Measurements from ENCODE around the gene GRID2IP. TPM values are rescaled to one million over a fixed set of nuclear protein-coding genes. Genes with fewer than 3 reads are reported as not detected.
"Not testable (repeated sequence)": the region's sequence is repeated elsewhere in the genome, so short reads cannot be mapped to it uniquely, and the experiment has no call there.

Gene GRID2IP
- polyA plus RNA-seq, 1 donor (not counting 4 experiments of a cell fraction or from before 2014, with no cell fraction given), result 0.04 TPM

GRCh38 chr7:6460990-6461584 is 90.2 kb downstream of the GRID2IP start:
- no peak for FAIRE-seq

GRCh38 chr7:6460303-6460702 is 91.0 kb downstream of the GRID2IP start:
- FAIRE-seq, result no peak
- Histone ChIP-seq H3K27ac (ENCODE audit: control insufficient read depth, insufficient read depth, low read length) (no peak overlapping the region), H3K9me1 (ENCODE audit: control insufficient read depth, extremely low read depth, insufficient read depth, low read length) (no peaks in the 10 kb centered on the region), H3K79me2 (ENCODE audit: control insufficient read depth, insufficient read depth, low read length) (no peaks in the 10 kb centered on the region), H3K4me2 (ENCODE audit: control insufficient read depth, extremely low read depth, insufficient read depth, low read depth, low read length) (no peak overlapping the region), H3K9me3 (ENCODE audit: control insufficient read depth, low read depth, low read length) (no peaks in the 10 kb centered on the region), H4K20me1 (ENCODE audit: control insufficient read depth, extremely low read depth, insufficient read depth, low read length) (no peaks in the 10 kb centered on the region), H3K9ac (ENCODE audit: control insufficient read depth, extremely low read depth, insufficient read depth, low read length) (no peak overlapping the region), H3K4me3 (ENCODE audit: control insufficient read depth in 2 of 3, extremely low read depth in 1 of 3, insufficient read depth in 2 of 3, low read depth in 1 of 3, low read length in 3 of 3) (no peak overlapping the region), H3K36me3 (ENCODE audit: control insufficient read depth in 2 of 2, extremely low read depth in 1 of 2, insufficient read depth in 2 of 2, low read length in 2 of 2) (peaks cover 8 to 19% of the 10 kb centered on the region in 2 experiments), H3K27me3 (ENCODE audit: control insufficient read depth, extremely low read depth, insufficient read depth, low read length) (no peaks in the 10 kb centered on the region), H3K4me1 (ENCODE audit: control insufficient read depth, extremely low read depth, insufficient read depth, low read length) (no peaks in the 10 kb centered on the region), H2AFZ (ENCODE audit: control insufficient read depth, low read length) (no peak overlapping the region)
- dilution Hi-C loops (cut with MboI; ENCODE audit: extremely low pct_ligation_motif_present, low sequenced_read_pairs), result no loop called here
- DNase-seq (ENCODE audit: low read depth, low spot score), result no peak
- TF ChIP-seq EZH2 (IDR thresholded peaks at IDR 0.05; ENCODE audit: low read length), result no peak
- TF ChIP-seq, protein P1, sequence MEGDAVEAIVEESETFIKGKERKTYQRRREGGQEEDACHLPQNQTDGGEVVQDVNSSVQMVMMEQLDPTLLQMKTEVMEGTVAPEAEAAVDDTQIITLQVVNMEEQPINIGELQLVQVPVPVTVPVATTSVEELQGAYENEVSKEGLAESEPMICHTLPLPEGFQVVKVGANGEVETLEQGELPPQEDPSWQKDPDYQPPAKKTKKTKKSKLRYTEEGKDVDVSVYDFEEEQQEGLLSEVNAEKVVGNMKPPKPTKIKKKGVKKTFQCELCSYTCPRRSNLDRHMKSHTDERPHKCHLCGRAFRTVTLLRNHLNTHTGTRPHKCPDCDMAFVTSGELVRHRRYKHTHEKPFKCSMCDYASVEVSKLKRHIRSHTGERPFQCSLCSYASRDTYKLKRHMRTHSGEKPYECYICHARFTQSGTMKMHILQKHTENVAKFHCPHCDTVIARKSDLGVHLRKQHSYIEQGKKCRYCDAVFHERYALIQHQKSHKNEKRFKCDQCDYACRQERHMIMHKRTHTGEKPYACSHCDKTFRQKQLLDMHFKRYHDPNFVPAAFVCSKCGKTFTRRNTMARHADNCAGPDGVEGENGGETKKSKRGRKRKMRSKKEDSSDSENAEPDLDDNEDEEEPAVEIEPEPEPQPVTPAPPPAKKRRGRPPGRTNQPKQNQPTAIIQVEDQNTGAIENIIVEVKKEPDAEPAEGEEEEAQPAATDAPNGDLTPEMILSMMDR (optimal IDR thresholded peaks at IDR 0.05 in 1 of 3, IDR thresholded peaks at IDR 0.05 in 1 of 3, conservative IDR thresholded peaks at IDR 0.05 in 1 of 3; ENCODE audit: extremely low read depth in 1 of 3, insufficient read depth in 2 of 3, low read length in 3 of 3), result no peak

More at GRCh38 chr7:6460990-6461584, 90.2 kb downstream of the GRID2IP start:
- Histone ChIP-seq H2AFZ (ENCODE audit: control insufficient read depth, low read length) (no peak overlapping the region), H3K9ac (ENCODE audit: control insufficient read depth, extremely low read depth, insufficient read depth, low read length) (no peak overlapping the region), H3K9me1 (ENCODE audit: control insufficient read depth, extremely low read depth, insufficient read depth, low read length) (no peaks in the 10 kb centered on the region), H3K27me3 (ENCODE audit: control insufficient read depth, extremely low read depth, insufficient read depth, low read length) (no peaks in the 10 kb centered on the region), H4K20me1 (ENCODE audit: control insufficient read depth, extremely low read depth, insufficient read depth, low read length) (no peaks in the 10 kb centered on the region), H3K4me3 (ENCODE audit: control insufficient read depth in 2 of 3, extremely low read depth in 1 of 3, insufficient read depth in 2 of 3, low read depth in 1 of 3, low read length in 3 of 3) (no peak overlapping the region), H3K4me1 (ENCODE audit: control insufficient read depth, extremely low read depth, insufficient read depth, low read length) (no peaks in the 10 kb centered on the region), H3K27ac (ENCODE audit: control insufficient read depth, insufficient read depth, low read length) (no peak overlapping the region), H3K9me3 (ENCODE audit: control insufficient read depth, low read depth, low read length) (no peaks in the 10 kb centered on the region), H3K79me2 (ENCODE audit: control insufficient read depth, insufficient read depth, low read length) (no peaks in the 10 kb centered on the region), H3K4me2 (ENCODE audit: control insufficient read depth, extremely low read depth, insufficient read depth, low read depth, low read length) (no peak overlapping the region), H3K36me3 (ENCODE audit: control insufficient read depth in 2 of 2, extremely low read depth in 1 of 2, insufficient read depth in 2 of 2, low read length in 2 of 2) (peaks cover 9 to 27% of the 10 kb centered on the region in 2 experiments)
- dilution Hi-C loops (cut with MboI; ENCODE audit: extremely low pct_ligation_motif_present, low sequenced_read_pairs), result no loop called here
- DNase-seq (ENCODE audit: low read depth, low spot score), result no peak
- no peak for TF ChIP-seq EZH2 (IDR thresholded peaks at IDR 0.05; ENCODE audit: low read length)
- TF ChIP-seq, protein P1 (optimal IDR thresholded peaks at IDR 0.05 in 1 of 3, IDR thresholded peaks at IDR 0.05 in 1 of 3, conservative IDR thresholded peaks at IDR 0.05 in 1 of 3; ENCODE audit: extremely low read depth in 1 of 3, insufficient read depth in 2 of 3, low read length in 3 of 3), result no peak

DNA sequence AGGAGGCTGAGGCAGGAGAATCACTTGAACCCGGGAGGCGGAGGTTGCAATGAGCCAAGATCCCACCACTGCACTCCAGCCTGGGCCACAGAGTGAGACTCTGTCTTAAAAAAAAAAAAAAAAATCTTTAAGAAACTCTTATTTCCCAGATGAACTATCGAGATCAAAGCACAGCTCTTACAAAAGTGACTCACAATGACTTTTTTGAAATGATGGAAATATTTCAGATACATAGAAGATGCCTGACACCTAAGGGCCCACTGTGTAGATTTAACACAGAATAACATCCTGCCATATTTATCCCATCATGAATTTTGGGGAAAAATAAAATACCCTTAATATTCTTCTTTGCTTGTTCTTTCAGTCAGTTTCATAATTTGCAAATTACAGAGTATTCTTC is 92.6 kb downstream of the GRID2IP start:
- peaks cover 8 to 19% of the 10 kb centered on the region in 2 experiments for H3K36me3 ChIP-seq (ENCODE audit: control insufficient read depth in 2 of 2, extremely low read depth in 1 of 2, insufficient read depth in 2 of 2, low read length in 2 of 2)
- H3K4me1 ChIP-seq (ENCODE audit: control insufficient read depth, extremely low read depth, insufficient read depth, low read length); DNase-seq (ENCODE audit: low read depth, low spot score); H3K4me2 ChIP-seq (ENCODE audit: control insufficient read depth, extremely low read depth, insufficient read depth, low read depth, low read length); H3K9me1 ChIP-seq (ENCODE audit: control insufficient read depth, extremely low read depth, insufficient read depth, low read length); H3K27ac ChIP-seq (ENCODE audit: control insufficient read depth, insufficient read depth, low read length); H3K9ac ChIP-seq (ENCODE audit: control insufficient read depth, extremely low read depth, insufficient read depth, low read length); H3K4me3 ChIP-seq (ENCODE audit: control insufficient read depth in 2 of 3, extremely low read depth in 1 of 3, insufficient read depth in 2 of 3, low read depth in 1 of 3, low read length in 3 of 3); H2AFZ ChIP-seq (ENCODE audit: control insufficient read depth, low read length); dilution Hi-C loops (cut with MboI; ENCODE audit: extremely low pct_ligation_motif_present, low sequenced_read_pairs); FAIRE-seq; H4K20me1 ChIP-seq (ENCODE audit: control insufficient read depth, extremely low read depth, insufficient read depth, low read length); H3K9me3 ChIP-seq (ENCODE audit: control insufficient read depth, low read depth, low read length); H3K27me3 ChIP-seq (ENCODE audit: control insufficient read depth, extremely low read depth, insufficient read depth, low read length); H3K79me2 ChIP-seq (ENCODE audit: control insufficient read depth, insufficient read depth, low read length): not testable (repeated sequence)

All from keratinocyte (primary cell).